ENCODE results near the gene MIS12.

- TF ChIP-seq TAF7 (tag; IDR thresholded peaks at IDR 0.05) (no peak), ZBTB7A (IDR thresholded peaks at IDR 0.05; ENCODE audit: borderline replicate concordance, control insufficient read depth, low read depth, low read length) (no peak), MAX (CRISPR knock-in tag; IDR thresholded peaks at IDR 0.05) (no peak), BHLHE40 (IDR thresholded peaks at IDR 0.05; ENCODE audit: low read length) (no peak), ZBTB49 (CRISPR knock-in tag; IDR thresholded peaks at IDR 0.05; ENCODE audit: borderline replicate concordance) (no peak), RB1 (IDR thresholded peaks at IDR 0.05; ENCODE audit: low read depth) (no peak), MYNN (IDR thresholded peaks at IDR 0.05) (no peak), MYNN (CRISPR knock-in tag; IDR thresholded peaks at IDR 0.05) (no peak)
- TF ChIP-seq, protein P1, sequence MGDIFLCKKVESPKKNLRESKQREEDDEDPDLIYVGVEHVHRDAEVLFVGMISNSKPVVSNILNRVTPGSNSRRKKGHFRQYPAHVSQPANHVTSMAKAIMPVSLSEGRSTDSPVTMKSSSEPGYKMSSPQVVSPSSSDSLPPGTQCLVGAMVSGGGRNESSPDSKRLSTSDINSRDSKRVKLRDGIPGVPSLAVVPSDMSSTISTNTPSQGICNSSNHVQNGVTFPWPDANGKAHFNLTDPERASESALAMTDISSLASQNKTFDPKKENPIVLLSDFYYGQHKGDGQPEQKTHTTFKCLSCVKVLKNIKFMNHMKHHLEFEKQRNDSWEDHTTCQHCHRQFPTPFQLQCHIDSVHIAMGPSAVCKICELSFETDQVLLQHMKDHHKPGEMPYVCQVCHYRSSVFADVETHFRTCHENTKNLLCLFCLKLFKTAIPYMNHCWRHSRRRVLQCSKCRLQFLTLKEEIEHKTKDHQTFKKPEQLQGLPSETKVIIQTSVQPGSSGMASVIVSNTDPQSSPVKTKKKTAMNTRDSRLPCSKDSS (IDR thresholded peaks at IDR 0.05; ENCODE audit: low read depth, partially characterized antibody) = no peak
Observed at GRCh38 chr17:5466295-5466694, 20.1 kb upstream of the MIS12 start.

Measured in K562 (cell line).